ENCODE measurements around the gene PRDX5.

The PRDX5 gene

DNA sequence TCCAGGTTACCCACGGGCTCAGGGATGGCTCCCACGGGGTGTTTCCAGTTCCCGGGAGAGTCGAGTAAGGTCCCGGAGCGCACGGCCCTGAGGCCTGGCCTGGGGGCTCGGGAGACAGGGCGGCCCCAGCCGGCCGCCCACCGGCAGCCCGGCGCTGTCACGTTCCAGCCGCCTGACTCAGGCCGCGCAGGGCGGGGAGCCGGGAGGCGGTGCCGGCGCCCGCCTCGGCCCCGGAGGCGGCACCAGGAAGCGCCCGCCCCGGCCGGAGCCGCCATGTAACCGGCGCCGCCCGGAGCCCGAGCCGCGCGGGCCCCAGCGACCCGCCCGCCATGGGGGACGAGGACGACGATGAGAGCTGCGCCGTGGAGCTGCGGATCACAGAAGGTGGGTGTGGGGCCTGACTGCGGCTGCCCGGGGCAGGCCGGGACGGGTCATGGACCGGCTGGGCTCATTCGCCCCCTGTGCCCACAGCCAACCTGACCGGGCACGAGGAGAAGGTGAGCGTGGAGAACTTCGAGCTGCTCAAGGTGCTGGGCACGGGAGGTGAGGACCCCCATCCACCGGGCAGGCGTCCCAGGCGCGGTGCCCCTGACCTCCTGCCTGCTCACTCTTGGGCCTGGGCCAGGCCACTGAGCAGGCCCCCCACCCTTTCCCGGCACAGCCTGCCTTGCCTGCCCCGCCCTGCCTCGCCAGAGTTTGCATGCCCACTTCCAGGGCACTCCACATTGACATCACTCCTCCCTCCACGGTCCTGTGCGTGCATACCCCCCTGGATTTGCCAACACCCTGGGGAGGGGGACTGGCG, 41.2 kb downstream of the PRDX5 start, which contains the start of gene RPS6KA4:
Gene RPS6KA4 (plus strand): TSS at position 256 of the 805 bp plus-strand sequence. CDS start 74 bp downstream, at position 330.
- DNase-seq (ENCODE audit: extremely low read depth, low read depth), result no peak
- TF ChIP-seq, protein P1, sequence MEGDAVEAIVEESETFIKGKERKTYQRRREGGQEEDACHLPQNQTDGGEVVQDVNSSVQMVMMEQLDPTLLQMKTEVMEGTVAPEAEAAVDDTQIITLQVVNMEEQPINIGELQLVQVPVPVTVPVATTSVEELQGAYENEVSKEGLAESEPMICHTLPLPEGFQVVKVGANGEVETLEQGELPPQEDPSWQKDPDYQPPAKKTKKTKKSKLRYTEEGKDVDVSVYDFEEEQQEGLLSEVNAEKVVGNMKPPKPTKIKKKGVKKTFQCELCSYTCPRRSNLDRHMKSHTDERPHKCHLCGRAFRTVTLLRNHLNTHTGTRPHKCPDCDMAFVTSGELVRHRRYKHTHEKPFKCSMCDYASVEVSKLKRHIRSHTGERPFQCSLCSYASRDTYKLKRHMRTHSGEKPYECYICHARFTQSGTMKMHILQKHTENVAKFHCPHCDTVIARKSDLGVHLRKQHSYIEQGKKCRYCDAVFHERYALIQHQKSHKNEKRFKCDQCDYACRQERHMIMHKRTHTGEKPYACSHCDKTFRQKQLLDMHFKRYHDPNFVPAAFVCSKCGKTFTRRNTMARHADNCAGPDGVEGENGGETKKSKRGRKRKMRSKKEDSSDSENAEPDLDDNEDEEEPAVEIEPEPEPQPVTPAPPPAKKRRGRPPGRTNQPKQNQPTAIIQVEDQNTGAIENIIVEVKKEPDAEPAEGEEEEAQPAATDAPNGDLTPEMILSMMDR (IDR thresholded peaks at IDR 0.05; ENCODE audit: low read depth, low read length), result no peak

DNA sequence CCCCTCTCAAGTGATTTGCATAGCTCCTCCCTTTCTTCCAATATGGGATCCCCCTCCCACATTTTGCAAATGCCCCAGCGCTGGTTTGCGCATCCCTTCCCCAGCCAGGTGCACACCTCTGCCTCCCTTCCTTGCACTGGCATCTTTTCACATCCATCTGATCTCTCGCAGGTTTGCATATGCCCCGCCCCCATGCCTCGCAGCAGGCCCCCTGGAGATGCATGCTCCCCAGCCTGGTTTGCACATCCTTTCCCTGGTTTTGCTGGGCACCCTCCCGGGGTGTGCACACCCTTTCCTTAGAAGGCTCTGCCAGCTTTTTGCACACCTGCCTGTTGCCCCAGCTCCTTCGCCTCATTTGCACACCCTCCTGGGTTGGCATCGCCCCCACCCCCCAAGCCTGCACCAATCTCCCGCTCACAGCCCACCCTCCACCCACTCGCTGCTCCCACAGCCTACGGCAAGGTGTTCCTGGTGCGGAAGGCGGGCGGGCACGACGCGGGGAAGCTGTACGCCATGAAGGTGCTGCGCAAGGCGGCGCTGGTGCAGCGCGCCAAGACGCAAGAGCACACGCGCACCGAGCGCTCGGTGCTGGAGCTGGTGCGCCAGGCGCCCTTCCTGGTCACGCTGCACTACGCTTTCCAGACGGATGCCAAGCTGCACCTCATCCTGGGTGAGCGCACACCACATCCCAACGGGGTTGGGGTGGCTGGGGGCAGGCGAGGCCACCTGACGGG, 42.0 kb downstream of the PRDX5 start:
- no peak for DNase-seq (ENCODE audit: extremely low read depth, low read depth)
- TF ChIP-seq, protein P1 (IDR thresholded peaks at IDR 0.05; ENCODE audit: low read depth, low read length), result no peak

DNA sequence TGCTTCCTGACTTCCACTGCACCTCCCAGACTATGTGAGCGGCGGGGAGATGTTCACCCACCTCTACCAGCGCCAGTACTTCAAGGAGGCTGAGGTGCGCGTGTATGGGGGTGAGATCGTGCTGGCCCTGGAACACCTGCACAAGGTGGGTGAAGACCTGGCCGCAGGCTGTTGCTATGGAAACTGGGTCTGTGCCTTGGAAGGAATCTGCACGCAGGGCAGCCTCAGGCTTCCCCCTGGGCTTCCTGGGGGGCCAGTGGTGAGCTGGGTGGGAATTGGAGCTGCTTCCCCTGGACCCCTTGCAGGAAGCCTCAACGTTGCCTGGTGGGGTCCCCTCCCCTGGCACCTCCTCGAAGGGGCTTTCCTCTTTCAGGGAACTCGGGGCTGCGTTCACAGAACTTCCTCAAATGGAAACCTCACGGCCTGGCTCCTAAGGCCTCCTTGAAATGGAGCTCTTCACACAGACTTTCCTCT, 42.6 kb downstream of the PRDX5 start:
- TF ChIP-seq, protein P1 (IDR thresholded peaks at IDR 0.05; ENCODE audit: low read depth, low read length), result no peak
- DNase-seq (ENCODE audit: extremely low read depth, low read depth), result no peak

DNA sequence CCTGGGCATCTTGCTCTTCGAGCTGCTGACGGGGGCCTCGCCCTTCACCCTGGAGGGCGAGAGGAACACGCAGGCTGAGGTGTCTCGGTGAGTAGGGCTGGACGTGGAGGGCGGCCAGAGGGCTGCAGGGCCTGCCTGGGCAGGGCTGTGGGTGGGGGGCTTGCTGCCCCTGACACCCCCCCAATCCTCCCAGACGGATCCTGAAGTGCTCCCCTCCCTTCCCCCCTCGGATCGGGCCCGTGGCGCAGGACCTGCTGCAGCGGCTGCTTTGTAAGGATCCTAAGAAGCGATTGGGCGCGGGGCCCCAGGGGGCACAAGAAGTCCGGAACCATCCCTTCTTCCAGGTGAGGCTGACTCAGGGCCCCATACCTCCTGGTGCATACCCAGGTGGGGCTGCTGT, 43.7 kb downstream of the PRDX5 start:
- no peak for DNase-seq (ENCODE audit: extremely low read depth, low read depth)
- TF ChIP-seq, protein P1 (IDR thresholded peaks at IDR 0.05; ENCODE audit: low read depth, low read length), result no peak

DNA sequence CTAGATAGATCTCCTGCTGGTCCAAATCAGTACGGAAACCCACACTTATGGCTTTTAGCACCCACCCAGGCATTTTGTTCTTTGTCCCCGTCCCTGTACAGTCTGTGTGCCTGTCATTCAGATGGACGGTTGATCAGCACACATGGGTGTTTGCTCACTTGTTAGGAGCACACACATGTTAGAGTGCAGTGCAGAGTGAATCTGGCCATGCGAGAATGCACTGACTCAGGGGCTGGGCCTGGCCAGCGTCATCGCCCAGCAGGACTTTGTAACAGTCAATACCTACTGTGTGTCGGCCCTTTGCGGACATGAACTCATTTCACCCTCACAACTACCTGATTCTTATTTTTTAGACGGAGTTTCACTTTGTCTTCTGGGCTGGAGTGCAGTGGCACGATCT, 44.4 kb downstream of the PRDX5 start:
- DNase-seq (ENCODE audit: extremely low read depth, low read depth), result no peak
- TF ChIP-seq, protein P1 (IDR thresholded peaks at IDR 0.05; ENCODE audit: low read depth, low read length), result no peak

DNA sequence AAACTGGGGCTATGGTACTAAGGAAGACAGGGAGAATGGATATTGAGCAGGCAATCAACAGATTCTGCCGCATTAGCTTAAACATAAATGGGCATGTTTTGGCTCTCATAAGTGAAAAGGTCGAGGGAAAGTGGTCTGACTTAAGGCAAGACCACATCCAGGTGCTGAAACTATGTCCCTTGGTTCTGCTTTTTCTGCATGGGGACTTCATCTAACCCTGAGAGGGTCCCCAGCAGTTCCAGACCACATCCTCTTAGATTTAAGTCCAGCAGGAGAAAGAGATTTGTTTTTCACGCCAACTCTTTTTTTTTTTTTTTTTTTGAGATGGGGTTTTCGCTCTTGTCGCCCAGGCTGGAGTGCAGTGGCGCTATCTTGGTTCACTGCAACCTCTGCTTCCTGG, 46.5 kb downstream of the PRDX5 start:
- TF ChIP-seq, protein P1 (IDR thresholded peaks at IDR 0.05; ENCODE audit: low read depth, low read length), result no peak
- DNase-seq (ENCODE audit: extremely low read depth, low read depth), result no peak

DNA sequence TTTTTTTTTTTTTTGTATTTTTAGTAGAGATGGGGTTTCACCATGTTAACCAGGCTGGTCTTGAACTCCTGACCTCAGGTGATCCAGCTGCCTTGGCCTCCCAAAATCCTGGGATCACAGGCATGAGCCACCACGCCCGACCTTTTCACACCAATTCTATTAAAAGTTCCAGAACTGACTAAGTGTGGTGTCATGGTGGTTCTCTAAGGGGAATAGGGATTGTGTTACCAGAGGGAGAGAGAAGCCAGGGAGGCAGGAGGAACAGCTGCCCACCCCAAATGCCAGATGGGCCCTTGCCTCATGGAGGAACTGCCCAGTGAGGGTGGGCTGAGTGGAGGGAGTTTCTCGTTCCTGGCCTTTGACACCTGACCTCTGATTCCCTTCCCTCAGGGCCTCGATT, 47.0 kb downstream of the PRDX5 start:
- TF ChIP-seq, protein P1 (IDR thresholded peaks at IDR 0.05; ENCODE audit: low read depth, low read length), result no peak

More for the DNA sequence above, 47.0 kb downstream of the PRDX5 start:
- no peak for DNase-seq (ENCODE audit: extremely low read depth, low read depth)

Measured in AG09319 (cell line).